C1 segment of cervical spinal cord (tissue), 14 donors: ENCODE data around the gene NT5DC3.
"Not testable (repeated sequence)": the region's sequence is repeated elsewhere in the genome, so short reads cannot be mapped to it uniquely, and the experiment has no call there.

Experiments
- DNase-seq, 14 donors: peaks; one replicate each; lab custom pipeline; 2025; lab: John Stamatoyannopoulos, UW

Gene NT5DC3

GRCh38 chr12:103809639-103810038 is 31.4 kb downstream of the NT5DC3 start:
- DNase-seq = not testable (repeated sequence)

GRCh38 chr12:103809154-103809553 is 31.9 kb downstream of the NT5DC3 start:
- DNase-seq = no peak

DNA sequence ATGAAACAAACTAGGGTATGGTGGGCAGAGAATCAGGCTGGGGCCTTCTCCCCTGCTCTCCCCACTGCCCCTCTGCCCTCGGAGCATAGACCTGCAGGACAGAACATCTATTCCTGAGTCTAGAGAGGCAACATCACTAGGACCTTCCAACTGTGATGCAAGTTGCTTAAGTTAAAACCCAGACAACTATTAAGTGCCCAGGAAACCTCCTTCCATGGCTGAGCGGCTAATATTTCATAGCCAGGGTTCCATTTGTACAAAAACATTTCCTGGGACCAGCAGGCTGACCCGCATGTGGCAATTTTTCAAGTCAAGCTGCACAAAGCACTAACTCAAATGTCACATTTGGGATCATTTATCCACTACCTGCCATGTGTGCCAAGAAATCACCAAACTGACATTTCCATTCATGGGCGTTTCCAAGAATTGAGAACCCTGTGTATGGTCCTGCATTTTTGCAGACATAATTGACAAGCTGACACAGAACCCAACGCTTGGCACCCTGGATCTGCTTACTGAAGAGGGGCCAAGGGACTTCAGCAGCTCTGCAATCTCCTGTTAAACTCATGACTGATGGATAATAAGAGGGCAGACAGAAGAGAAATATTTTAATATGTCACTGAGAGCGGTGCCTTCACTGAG is 32.7 kb downstream of the NT5DC3 start:
- peak in 1 of 14 donors; percentile 34 for DNase-seq

- no peak for DNase-seq
Observed at GRCh38 chr12:103807561-103808238, 33.3 kb downstream of the NT5DC3 start.

- no peak for DNase-seq
Observed at GRCh38 chr12:103806803-103807202, 34.2 kb downstream of the NT5DC3 start.

GRCh38 chr12:103805655-103806360 is 35.2 kb downstream of the NT5DC3 start:
- no peak for DNase-seq

DNA sequence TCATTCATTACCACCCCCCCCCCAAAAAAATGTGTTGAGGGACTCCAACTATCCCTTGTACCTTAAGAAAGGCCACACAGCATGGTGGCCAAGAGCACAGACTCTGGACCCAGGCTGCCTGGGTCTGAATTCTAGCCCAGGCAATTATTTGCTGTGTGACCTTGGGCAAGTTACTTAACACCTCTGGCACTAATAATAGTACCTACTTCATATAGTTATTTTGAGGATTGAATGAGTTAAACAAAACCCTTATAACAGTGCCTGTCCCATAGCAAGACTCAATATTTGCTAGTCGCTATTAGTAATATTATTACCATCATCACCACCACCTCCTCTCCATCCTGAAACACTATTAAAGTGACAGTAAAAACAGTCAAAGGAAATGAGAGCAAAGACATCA is 37.2 kb downstream of the NT5DC3 start:
- no peak for DNase-seq

- no peak for DNase-seq
Observed at GRCh38 chr12:103802586-103802886, 38.5 kb downstream of the NT5DC3 start.

DNA sequence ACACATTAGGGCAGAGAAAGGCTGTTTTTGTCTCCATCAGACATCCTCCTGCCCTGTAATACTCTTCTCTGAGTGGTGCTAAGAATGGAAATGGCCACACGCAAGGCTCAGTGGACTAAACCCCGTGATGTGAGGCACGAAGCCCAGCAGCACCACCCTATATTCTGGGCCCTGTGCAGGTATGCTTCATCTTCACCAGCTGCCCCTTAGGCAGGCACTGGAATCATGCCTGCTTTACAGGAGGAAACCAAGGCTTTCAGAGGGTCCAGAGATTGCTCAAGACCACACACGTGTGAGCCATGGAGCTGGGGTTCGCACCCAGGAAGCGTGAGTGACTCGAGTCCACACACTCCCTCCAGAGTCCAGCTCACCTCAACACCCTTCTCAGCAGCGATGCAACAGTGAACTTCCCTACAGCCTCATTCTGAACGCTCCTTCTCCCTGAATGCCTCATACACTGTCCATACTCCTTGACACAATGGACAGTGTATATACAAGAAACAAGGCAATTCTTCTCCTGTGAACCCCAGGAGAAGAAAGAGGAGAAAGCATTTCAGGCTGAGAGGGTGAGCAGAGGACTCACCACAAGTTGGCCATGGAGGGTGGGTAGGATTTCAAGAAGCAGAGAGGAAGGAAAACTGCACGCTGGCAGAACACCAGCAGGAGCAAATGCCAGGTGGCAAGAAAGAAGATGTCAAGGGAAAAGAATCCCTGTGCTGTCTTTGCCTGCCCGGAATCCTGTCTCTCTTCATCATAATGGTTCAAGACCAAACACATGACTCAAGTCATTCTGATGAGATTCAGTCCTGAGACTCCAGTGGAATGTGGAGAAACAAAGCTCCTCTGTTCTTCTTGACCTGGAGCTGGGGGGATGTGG is 39.1 kb downstream of the NT5DC3 start:
- DNase-seq = peak in 7 of 14 donors; percentile 12 to 63 (median 44)

DNA sequence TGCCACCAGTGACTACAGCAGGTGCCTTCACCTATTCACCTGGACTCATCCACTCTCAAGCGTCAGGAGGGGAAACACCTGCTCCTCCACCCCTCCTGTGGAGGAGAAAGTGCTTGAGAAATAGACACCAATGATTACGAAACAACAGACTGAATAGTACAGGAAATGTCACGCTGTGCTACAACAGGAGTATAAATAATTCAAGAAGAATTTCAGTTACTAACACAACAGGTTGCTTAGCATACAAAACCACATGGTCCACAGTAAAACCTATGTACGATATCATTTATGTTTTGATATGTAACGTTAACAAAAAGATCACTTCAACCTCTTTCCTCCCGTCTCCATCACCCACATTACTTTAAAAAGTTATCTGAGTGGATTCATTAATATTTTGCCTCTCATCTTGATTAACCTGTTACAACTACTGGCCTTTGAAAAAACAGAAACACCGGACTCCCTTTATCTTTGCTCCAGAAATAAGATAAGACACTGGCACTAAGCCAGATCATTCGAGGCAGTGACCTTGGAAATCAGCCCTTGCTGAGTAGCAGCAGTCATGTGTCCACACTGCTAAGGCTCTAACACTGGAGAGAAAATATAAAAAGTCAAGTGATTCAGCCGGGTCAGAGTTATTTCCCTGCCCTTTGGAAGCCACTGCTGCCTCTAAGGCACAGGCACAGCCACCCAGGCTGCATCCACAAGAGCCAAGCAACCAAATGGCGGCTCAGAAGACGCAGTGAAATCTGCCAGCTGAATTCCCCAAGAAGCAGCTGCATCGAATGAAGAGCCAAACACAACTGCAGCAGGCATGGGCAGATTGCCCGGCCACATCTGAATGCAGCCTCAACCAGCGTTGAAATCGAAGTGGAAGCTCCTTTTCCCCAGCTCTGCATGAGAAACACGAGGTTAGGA is 40.9 kb downstream of the NT5DC3 start:
- DNase-seq = peak in 7 of 14 donors; percentile 8 to 58 (median 26)

DNA sequence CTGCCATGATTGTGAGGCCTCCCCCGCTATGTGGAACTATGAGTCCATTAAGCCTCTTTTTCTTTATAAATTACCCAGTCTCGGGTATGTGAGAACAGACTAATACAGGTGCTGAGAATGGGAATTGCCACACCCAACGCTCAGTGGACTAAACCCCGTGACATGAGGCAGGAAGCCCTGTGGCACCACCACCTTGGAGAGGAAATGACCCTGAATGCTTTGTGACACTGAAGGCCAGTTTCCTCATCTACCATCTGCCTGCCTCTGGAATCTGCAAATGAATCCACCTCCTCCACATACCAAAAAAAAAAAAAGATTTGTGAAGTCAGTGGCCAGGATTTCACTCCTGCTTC is 41.6 kb downstream of the NT5DC3 start:
- no peak for DNase-seq

DNA sequence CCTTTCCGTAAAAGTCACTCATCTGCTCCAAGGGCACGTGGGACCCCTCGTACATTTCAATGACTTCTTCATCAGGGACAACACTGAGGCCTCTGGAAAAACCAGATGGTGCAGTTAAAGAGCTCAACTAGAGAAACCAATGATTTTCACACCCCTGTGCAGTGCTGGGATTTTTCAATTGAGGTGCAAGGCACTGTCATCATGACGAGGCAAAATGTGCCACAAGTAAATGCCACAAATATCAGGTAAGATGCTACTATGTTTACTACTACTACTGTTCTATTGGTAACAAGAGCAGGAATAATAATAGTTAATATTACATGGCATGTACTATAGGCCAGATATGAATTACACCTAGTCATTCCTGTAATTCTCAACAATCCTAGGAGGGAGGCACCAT is 42.4 kb downstream of the NT5DC3 start:
- no peak for DNase-seq

- DNase-seq = peak in 2 of 14 donors; percentile 14 to 24
Observed at GRCh38 chr12:103794309-103795213, 46.5 kb downstream of the NT5DC3 start.

DNA sequence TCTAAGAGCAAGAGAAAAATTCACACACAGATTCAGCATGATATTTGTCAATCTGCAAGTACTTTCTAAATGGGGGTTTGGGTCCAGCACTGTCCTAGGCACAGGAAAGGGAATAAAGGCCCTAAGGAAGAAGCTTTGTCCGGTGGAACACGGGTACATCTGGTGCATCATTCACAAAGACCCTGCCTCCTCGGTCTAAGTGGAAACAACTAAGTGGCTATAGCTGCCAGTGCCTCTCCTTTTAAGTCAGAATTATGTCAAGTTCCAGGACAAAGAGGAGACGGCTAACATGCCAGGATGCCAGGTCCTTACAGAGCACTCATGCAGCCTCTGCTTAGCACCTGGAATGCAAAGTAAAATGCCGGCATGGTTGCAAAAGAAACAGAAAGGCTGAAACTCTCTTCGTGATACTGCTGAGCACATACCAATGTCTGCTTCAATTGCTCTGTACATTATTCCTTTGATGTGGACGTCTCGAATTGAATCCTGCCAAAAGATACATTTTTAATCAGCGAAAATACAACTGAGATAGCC is 47.5 kb downstream of the NT5DC3 start:
- no peak for DNase-seq

GRCh38 chr12:103793046-103793445 is 48.0 kb downstream of the NT5DC3 start:
- no peak for DNase-seq

DNA sequence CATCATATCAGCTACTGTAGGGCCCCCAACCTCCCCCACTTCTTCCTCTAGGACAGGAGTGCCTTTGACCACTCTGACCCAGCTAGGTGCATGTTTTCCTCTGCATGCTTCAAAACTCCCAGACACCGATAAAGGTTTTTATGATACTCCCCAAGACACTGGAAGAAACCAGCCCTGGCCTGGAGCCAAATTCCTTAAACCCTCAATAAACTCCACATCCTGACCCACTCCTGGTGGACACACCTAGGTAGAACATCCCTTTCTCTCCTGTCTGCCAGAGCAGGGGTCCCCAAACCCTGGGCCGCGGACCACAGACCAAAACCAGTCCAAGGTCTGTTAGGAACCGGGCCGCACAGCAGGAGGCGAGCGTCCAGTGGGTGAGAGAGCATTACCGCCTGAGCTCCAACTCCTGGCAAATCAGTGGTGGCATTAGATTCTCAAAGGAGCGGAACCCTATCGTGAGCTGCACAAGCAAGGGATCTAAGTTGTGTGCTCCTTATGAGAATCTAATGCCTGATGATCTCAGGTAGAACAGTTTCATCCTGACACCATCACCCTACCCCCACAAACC is 49.6 kb downstream of the NT5DC3 start:
- DNase-seq = no peak

DNA sequence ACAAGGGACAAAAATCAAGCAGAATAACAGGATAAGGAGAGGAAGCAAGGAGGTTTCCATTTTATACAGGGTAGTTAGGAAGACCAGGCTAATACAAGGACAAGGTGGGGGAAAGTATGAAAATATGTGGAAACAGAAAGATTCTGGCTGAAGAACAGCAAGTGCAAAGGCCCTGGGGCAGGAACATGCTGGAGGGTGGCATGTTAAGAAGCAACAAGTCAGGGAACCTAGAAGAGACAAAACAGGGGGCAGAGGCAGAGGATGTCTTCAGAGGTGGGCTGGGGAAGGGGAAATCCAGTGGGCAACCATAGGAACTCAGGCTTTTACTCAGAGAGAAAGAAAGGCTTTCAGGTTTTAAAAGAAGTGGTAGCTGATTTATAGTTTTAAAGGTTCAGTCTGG is 54.8 kb downstream of the NT5DC3 start:
- DNase-seq = no peak

DNA sequence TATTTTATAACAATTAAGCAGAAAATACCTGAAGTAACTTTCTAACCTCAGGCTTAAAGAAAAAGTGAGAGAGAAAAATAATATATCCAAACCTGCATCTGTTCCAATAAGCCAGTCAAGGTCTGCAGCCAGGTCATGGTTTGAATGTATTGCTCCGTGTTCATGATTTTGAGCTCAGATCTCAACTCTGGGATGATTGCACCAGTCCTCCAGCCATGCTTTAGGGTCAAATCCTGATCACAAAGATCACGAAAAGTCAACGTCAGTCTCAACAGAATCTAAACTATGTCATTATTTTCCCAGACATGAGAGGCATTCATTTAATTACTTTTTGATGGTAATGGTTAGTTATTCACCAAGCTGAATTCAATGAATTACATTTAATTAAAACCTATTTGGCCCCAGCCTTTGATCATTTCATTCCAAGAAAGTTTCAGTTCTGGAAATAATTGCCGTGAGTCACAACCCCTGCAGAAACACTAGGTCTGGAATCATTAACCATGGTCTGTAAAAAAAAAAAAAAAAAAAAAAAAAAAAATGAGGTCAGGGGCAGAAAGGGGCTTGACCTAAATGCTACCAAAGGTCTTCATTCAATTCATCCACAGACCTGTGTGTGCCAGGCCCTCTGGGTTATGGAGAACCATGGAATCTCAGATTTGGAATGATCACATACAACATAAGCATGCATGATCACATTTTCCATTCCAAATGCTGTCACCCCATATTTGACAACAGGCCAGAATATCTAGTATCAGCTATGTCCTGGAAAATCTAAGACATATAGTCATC is 55.6 kb downstream of the NT5DC3 start:
- no peak for DNase-seq
